Measurements from ENCODE around the gene AFF3. TPM values are rescaled to one million over a fixed set of nuclear protein-coding genes. Genes with fewer than 3 reads are reported as not detected.
A peak's percentile ranks its signal among the peaks of the same experiment; 100 is the strongest.

The AFF3 gene
- total and polyA plus RNA-seq, 2 of the 8 experiments (the other 6 are each of a cell fraction or from before 2014, with no cell fraction given), result 0.27 to 3.0 TPM

GRCh38 chr2:100140582-100140981 is 1.8 kb downstream of the AFF3 start:
- POLR2A ChIA-PET (ENCODE audit: partially characterized antibody), result no interaction called here
- no peak overlapping the region for H3K4ac ChIP-seq (replicated peaks; ENCODE audit: insufficient read length, low read depth, low read length)
- CTCF ChIA-PET (ENCODE audit: partially characterized antibody), result no interaction called here
- H4K91ac ChIP-seq (replicated peaks; ENCODE audit: insufficient read length, low read length), result no peak overlapping the region
- no peaks in the 10 kb centered on the region for H3K4me1 ChIP-seq (replicated peaks in 1 of 4; ENCODE audit: control insufficient read depth in 3 of 4, insufficient read depth in 4 of 4, low read length in 3 of 4)
- H3K79me1 ChIP-seq (ENCODE audit: low read depth, low read length), result no peaks in the 10 kb centered on the region
- no peak overlapping the region for H4K5ac ChIP-seq (ENCODE audit: insufficient read length, low read depth, low read length)
- no peak overlapping the region for H2BK12ac ChIP-seq (ENCODE audit: low read depth, low read length)
- H2BK5ac ChIP-seq (ENCODE audit: low read depth, low read length), result no peak overlapping the region
- H3K56ac ChIP-seq (replicated peaks; ENCODE audit: insufficient read length, low read depth, low read length), result no peak overlapping the region
- no peaks in the 10 kb centered on the region for H3K23me2 ChIP-seq (ENCODE audit: low read depth, low read length)
- no peak overlapping the region for H2AK5ac ChIP-seq (ENCODE audit: low read depth, low read length)
- WGBS, 2 experiments (ENCODE audit: extremely low coverage in 1 of 2, insufficient coverage in 1 of 2, insufficient read length in 1 of 2, insufficient replicate concordance in 2 of 2, low coverage in 1 of 2, low lambda C conversion rate in 2 of 2, missing lambda C conversion rate in 1 of 2), result 98% methylated on average over 3 of the region's 3 CpGs; no CpG with 5 or more reads in 1 of the 2 experiments
- no peak overlapping the region for H2BK15ac ChIP-seq (ENCODE audit: low read length)
- no peak overlapping the region for H3K4me3 ChIP-seq (ENCODE audit: extremely low read depth in 1 of 4, insufficient read depth in 2 of 4, low read depth in 3 of 4, low read length in 4 of 4)
- H4K8ac ChIP-seq (ENCODE audit: extremely low read depth, insufficient read depth, low read length), result no peak overlapping the region
- DNase-seq (ENCODE audit: low read depth in 1 of 2, low spot score in 2 of 2), result no peak
- no peak overlapping the region for H3K9ac ChIP-seq (replicated peaks in 1 of 4; ENCODE audit: extremely low read depth in 1 of 4, low read depth in 3 of 4, low read length in 3 of 4)
- no peaks in the 10 kb centered on the region for H3K9me3 ChIP-seq (ENCODE audit: insufficient read depth in 2 of 2, low read depth in 1 of 2, low read length in 1 of 2)
- H3K4me2 ChIP-seq (ENCODE audit: insufficient read depth in 1 of 2, low read depth in 2 of 2, low read length in 2 of 2), result no peak overlapping the region
- no peaks in the 10 kb centered on the region for H3K79me2 ChIP-seq (ENCODE audit: control insufficient read depth in 1 of 2, insufficient read depth in 2 of 2, low read length in 2 of 2)
- peak overlapping the region; percentile 42 for H3K23ac ChIP-seq (ENCODE audit: insufficient read length)
- no peaks in the 10 kb centered on the region for H3K36me3 ChIP-seq (ENCODE audit: control insufficient read depth in 2 of 4, insufficient read depth in 4 of 4, low read length in 3 of 4)
- H3K14ac ChIP-seq (ENCODE audit: insufficient read length), result no peak overlapping the region
- H3K27ac ChIP-seq (ENCODE audit: low read depth, low read length), result no peak overlapping the region
- H4K20me1 ChIP-seq (replicated peaks in 1 of 2; ENCODE audit: control insufficient read depth in 1 of 2, insufficient read depth in 2 of 2, low read length in 2 of 2), result no peaks in the 10 kb centered on the region
- no peak for FAIRE-seq
- no peak overlapping the region for H2AFZ ChIP-seq (ENCODE audit: low read length)
- no peak overlapping the region for H3K18ac ChIP-seq (ENCODE audit: extremely low read depth, low read length)
- H3K27me3 ChIP-seq (replicated peaks in 1 of 4; ENCODE audit: control insufficient read depth in 3 of 4, extremely low read depth in 1 of 4, insufficient read depth in 3 of 4, low read length in 3 of 4), result no peaks in the 10 kb centered on the region; a peak in 2 of 7 replicates
- H2BK20ac ChIP-seq (ENCODE audit: low read length), result no peak overlapping the region
- H2BK120ac ChIP-seq (replicated peaks; ENCODE audit: low read depth, low read length), result no peak overlapping the region
- no peak for TF ChIP-seq CEBPB (IDR thresholded peaks at IDR 0.05; ENCODE audit: low read depth, low read length)
- TF ChIP-seq POLR2A (IDR thresholded peaks at IDR 0.05; ENCODE audit: control extremely low read depth in 1 of 2, low read depth in 2 of 2, low read length in 2 of 2), result no peak
- no peak for TF ChIP-seq ATF2 (IDR thresholded peaks at IDR 0.05; ENCODE audit: low read length)
- no peak for TF ChIP-seq CREB1 (IDR thresholded peaks at IDR 0.05)
- no peak for TF ChIP-seq KDM5A (IDR thresholded peaks at IDR 0.05; ENCODE audit: low read length)
- no peak for TF ChIP-seq SP2 (IDR thresholded peaks at IDR 0.05; ENCODE audit: low read length)
- TF ChIP-seq ZNF274 (IDR thresholded peaks at IDR 0.05; ENCODE audit: borderline replicate concordance, extremely low read depth, low read length), result no peak
- TF ChIP-seq SP4 (IDR thresholded peaks at IDR 0.05; ENCODE audit: low read length), result no peak
- TF ChIP-seq NANOG (IDR thresholded peaks at IDR 0.05; ENCODE audit: insufficient read depth, low read depth, low read length, poor library complexity, severe bottlenecking), result no peak
- TF ChIP-seq HDAC6 (IDR thresholded peaks at IDR 0.05; ENCODE audit: low read depth, low read length), result no peak
- TF ChIP-seq ATF3 (IDR thresholded peaks at IDR 0.05; ENCODE audit: insufficient read depth, low read depth, low read length), result no peak
- TF ChIP-seq HDAC2 (IDR thresholded peaks at IDR 0.05; ENCODE audit: borderline replicate concordance in 1 of 2, low read depth in 2 of 2, low read length in 2 of 2), result no peak
- TF ChIP-seq EGR1 (IDR thresholded peaks at IDR 0.05; ENCODE audit: borderline replicate concordance, low read depth, low read length), result no peak
- no peak for TF ChIP-seq ASH2L (IDR thresholded peaks at IDR 0.05; ENCODE audit: low read length)
